HEK293 (cell line): Measurements from ENCODE around the gene HIF3A.

ENCODE experiments used
- BCL11A ChIP-seq: fragments of 450-650 bp; formaldehyde crosslinking; IDR thresholded peaks from 2 replicates; pipeline ENCODE4 v1.5.1; 2016; ENCODE audit warnings: low read depth, missing biosample characterization, missing genetic modification characterization
- IKZF3 ChIP-seq: fragments of 450-650 bp; IDR thresholded peaks from 2 replicates; pipeline ENCODE4 v1.5.0; 2018; ENCODE audit warnings: missing biosample characterization, mild to moderate bottlenecking, missing genetic modification characterization, moderate library complexity
- MZF1 ChIP-seq: fragments of 450-650 bp; formaldehyde crosslinking; IDR thresholded peaks from 2 replicates; pipeline ENCODE4 v1.5.1; 2017; ENCODE audit warnings: missing biosample characterization, missing genetic modification characterization, borderline replicate concordance
- ZBTB8A ChIP-seq: fragments of 450-650 bp; formaldehyde crosslinking; IDR thresholded peaks from 2 replicates; pipeline ENCODE4 v1.5.1; 2016; ENCODE audit warnings: missing biosample characterization, missing genetic modification characterization
- ZNF544 ChIP-seq: fragments of 450-650 bp; formaldehyde crosslinking; IDR thresholded peaks from 2 replicates; pipeline ENCODE4 v1.5.0; 2017; ENCODE audit warnings: missing biosample characterization, missing genetic modification characterization
- ZNF571 ChIP-seq: fragments of 450-650 bp; formaldehyde crosslinking; IDR thresholded peaks from 2 replicates; pipeline ENCODE4 v1.5.0; 2017; ENCODE audit warnings: missing biosample characterization, missing genetic modification characterization
- ZNF654 ChIP-seq: fragments of 450-650 bp; formaldehyde crosslinking; IDR thresholded peaks from 2 replicates; pipeline ENCODE4 v1.5.1; 2016; ENCODE audit warnings: low read depth, missing biosample characterization, missing genetic modification characterization
- ZNF747 ChIP-seq: fragments of 450-650 bp; formaldehyde crosslinking; IDR thresholded peaks from 2 replicates; pipeline ENCODE4 v1.5.1; 2016; ENCODE audit warnings: missing biosample characterization, missing genetic modification characterization
- TF ChIP-seq, protein P1 (sequence below): fragments of 450-650 bp; formaldehyde crosslinking; IDR thresholded peaks from 2 replicates; pipeline ENCODE4 v1.5.1; 2016; ENCODE audit warnings: missing biosample characterization, missing genetic modification characterization
- TF ChIP-seq, protein P2 (sequence below): fragments of 450-650 bp; formaldehyde crosslinking; IDR thresholded peaks from 2 replicates; pipeline ENCODE4 v1.5.1; 2016; ENCODE audit warnings: missing biosample characterization, missing genetic modification characterization
- TF ChIP-seq, protein P3 (sequence below): fragments of 450-650 bp; formaldehyde crosslinking; IDR thresholded peaks from 2 replicates; pipeline ENCODE4 v1.5.1; 2016; ENCODE audit warnings: missing biosample characterization, missing genetic modification characterization
- TF ChIP-seq, protein P4 (sequence below): fragments of 450-650 bp; formaldehyde crosslinking; IDR thresholded peaks from 2 replicates; pipeline ENCODE4 v1.5.1; 2016; ENCODE audit warnings: missing biosample characterization, missing genetic modification characterization

DNA sequence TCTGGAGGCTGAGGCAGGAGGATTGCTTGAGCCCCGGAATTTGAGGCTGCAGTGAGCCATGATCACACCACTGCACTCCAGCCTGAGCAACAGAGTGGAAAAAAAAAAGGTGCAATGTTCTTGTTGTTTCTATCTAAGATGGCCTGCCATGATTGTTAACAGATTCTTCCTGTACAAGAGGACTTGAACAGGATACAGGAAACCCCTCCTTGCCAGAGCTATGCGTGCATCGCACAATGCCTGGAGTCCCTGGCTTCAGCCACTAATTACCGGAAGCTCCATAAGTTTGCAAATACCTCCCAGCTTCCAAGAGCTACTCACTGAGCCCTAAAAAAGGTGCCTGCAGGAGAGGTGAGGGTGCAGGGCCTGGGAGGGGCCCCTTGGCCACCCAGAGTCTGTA, 13.1 kb upstream of the HIF3A start:
- TF ChIP-seq, protein P1, sequence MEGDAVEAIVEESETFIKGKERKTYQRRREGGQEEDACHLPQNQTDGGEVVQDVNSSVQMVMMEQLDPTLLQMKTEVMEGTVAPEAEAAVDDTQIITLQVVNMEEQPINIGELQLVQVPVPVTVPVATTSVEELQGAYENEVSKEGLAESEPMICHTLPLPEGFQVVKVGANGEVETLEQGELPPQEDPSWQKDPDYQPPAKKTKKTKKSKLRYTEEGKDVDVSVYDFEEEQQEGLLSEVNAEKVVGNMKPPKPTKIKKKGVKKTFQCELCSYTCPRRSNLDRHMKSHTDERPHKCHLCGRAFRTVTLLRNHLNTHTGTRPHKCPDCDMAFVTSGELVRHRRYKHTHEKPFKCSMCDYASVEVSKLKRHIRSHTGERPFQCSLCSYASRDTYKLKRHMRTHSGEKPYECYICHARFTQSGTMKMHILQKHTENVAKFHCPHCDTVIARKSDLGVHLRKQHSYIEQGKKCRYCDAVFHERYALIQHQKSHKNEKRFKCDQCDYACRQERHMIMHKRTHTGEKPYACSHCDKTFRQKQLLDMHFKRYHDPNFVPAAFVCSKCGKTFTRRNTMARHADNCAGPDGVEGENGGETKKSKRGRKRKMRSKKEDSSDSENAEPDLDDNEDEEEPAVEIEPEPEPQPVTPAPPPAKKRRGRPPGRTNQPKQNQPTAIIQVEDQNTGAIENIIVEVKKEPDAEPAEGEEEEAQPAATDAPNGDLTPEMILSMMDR: no peak
- TF ChIP-seq IKZF3 (tag by site-specific recombination): no peak
- TF ChIP-seq ZNF571: no peak
- TF ChIP-seq BCL11A (tag by site-specific recombination): no peak
- no peak for TF ChIP-seq ZBTB8A (tag by site-specific recombination)
- TF ChIP-seq, protein P2, sequence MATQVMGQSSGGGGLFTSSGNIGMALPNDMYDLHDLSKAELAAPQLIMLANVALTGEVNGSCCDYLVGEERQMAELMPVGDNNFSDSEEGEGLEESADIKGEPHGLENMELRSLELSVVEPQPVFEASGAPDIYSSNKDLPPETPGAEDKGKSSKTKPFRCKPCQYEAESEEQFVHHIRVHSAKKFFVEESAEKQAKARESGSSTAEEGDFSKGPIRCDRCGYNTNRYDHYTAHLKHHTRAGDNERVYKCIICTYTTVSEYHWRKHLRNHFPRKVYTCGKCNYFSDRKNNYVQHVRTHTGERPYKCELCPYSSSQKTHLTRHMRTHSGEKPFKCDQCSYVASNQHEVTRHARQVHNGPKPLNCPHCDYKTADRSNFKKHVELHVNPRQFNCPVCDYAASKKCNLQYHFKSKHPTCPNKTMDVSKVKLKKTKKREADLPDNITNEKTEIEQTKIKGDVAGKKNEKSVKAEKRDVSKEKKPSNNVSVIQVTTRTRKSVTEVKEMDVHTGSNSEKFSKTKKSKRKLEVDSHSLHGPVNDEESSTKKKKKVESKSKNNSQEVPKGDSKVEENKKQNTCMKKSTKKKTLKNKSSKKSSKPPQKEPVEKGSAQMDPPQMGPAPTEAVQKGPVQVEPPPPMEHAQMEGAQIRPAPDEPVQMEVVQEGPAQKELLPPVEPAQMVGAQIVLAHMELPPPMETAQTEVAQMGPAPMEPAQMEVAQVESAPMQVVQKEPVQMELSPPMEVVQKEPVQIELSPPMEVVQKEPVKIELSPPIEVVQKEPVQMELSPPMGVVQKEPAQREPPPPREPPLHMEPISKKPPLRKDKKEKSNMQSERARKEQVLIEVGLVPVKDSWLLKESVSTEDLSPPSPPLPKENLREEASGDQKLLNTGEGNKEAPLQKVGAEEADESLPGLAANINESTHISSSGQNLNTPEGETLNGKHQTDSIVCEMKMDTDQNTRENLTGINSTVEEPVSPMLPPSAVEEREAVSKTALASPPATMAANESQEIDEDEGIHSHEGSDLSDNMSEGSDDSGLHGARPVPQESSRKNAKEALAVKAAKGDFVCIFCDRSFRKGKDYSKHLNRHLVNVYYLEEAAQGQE (tag by site-specific recombination): no peak
- TF ChIP-seq ZNF544 (tag by site-specific recombination): no peak
- TF ChIP-seq, protein P3, sequence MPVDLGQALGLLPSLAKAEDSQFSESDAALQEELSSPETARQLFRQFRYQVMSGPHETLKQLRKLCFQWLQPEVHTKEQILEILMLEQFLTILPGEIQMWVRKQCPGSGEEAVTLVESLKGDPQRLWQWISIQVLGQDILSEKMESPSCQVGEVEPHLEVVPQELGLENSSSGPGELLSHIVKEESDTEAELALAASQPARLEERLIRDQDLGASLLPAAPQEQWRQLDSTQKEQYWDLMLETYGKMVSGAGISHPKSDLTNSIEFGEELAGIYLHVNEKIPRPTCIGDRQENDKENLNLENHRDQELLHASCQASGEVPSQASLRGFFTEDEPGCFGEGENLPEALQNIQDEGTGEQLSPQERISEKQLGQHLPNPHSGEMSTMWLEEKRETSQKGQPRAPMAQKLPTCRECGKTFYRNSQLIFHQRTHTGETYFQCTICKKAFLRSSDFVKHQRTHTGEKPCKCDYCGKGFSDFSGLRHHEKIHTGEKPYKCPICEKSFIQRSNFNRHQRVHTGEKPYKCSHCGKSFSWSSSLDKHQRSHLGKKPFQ (tag by site-specific recombination): no peak
- TF ChIP-seq ZNF747 (tag by site-specific recombination): no peak
- TF ChIP-seq, protein P4, sequence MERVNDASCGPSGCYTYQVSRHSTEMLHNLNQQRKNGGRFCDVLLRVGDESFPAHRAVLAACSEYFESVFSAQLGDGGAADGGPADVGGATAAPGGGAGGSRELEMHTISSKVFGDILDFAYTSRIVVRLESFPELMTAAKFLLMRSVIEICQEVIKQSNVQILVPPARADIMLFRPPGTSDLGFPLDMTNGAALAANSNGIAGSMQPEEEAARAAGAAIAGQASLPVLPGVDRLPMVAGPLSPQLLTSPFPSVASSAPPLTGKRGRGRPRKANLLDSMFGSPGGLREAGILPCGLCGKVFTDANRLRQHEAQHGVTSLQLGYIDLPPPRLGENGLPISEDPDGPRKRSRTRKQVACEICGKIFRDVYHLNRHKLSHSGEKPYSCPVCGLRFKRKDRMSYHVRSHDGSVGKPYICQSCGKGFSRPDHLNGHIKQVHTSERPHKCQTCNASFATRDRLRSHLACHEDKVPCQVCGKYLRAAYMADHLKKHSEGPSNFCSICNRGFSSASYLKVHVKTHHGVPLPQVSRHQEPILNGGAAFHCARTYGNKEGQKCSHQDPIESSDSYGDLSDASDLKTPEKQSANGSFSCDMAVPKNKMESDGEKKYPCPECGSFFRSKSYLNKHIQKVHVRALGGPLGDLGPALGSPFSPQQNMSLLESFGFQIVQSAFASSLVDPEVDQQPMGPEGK (tag by site-specific recombination): no peak
- no peak for TF ChIP-seq ZNF654 (tag by site-specific recombination)
- TF ChIP-seq MZF1 (tag by site-specific recombination): no peak
